HepG2 (cell line): ENCODE measurements around the gene CGB5. TPM values are rescaled to one million over a fixed set of nuclear protein-coding genes. Genes with fewer than 3 reads are reported as not detected.

Source experiments
- ARID2 ChIP-seq: sonication (generic); formaldehyde crosslinking; IDR thresholded peaks from 2 replicates; pipeline ENCODE4 v1.8.1; 2022; ENCODE audit warnings: mild to moderate bottlenecking, missing genetic modification reagents, borderline replicate concordance
- CAMTA2 ChIP-seq: sonication (generic); formaldehyde crosslinking; IDR thresholded peaks from 2 replicates; pipeline ENCODE4 v1.4.0; 2020; ENCODE audit warnings: mild to moderate bottlenecking, missing genetic modification reagents, borderline replicate concordance
- JUN ChIP-seq: sonication (generic); formaldehyde crosslinking; IDR thresholded peaks from 2 replicates; pipeline ENCODE4 v1.4.0; 2020; ENCODE audit warnings: mild to moderate bottlenecking, missing genetic modification reagents
- NFKBIZ ChIP-seq: IDR thresholded peaks from 2 replicates; pipeline ENCODE4 v1.6.1; 2018; ENCODE audit warnings: missing genetic modification reagents, missing compliant biosample characterization
- NFYC ChIP-seq: IDR thresholded peaks from 2 replicates; pipeline ENCODE4 v1.6.1; 2016; ENCODE audit warnings: missing genetic modification reagents, missing compliant biosample characterization
- RFX3 ChIP-seq: IDR thresholded peaks from 2 replicates; pipeline ENCODE4 v1.6.1; 2016; ENCODE audit warnings: missing biosample characterization, missing genetic modification reagents
- SIN3B ChIP-seq: fragments of 150-350 bp; IDR thresholded peaks from 2 replicates; pipeline ENCODE4 v1.6.1; 2014; ENCODE audit warnings: low read length
- SNAPC4 ChIP-seq: sonication (generic); formaldehyde crosslinking; IDR thresholded peaks from 2 replicates; pipeline ENCODE4 v1.4.0; 2020; ENCODE audit warnings: mild to moderate bottlenecking, missing genetic modification reagents
- XRCC5 ChIP-seq: fragments of 200-400 bp; formaldehyde crosslinking; optimal IDR thresholded peaks from 2 replicates; pipeline ENCODE3; 2017; ENCODE audit warnings: mild to moderate bottlenecking, low read length
- ZFP90 ChIP-seq: sonication (generic); formaldehyde crosslinking; IDR thresholded peaks from 2 replicates; pipeline ENCODE4 v1.8.0; 2022; ENCODE audit warnings: missing genetic modification reagents, mild to moderate bottlenecking, inconsistent platforms, borderline replicate concordance
- ZNF264 ChIP-seq: sonication (generic); formaldehyde crosslinking; IDR thresholded peaks from 2 replicates; pipeline ENCODE4 v1.4.0; 2020; ENCODE audit warnings: missing genetic modification reagents
- ZNF275 ChIP-seq: sonication (generic); formaldehyde crosslinking; IDR thresholded peaks from 2 replicates; pipeline ENCODE4 v1.8.0; 2022; ENCODE audit warnings: missing genetic modification reagents, mild to moderate bottlenecking, inconsistent platforms, borderline replicate concordance
- ZNF382 ChIP-seq: sonication (generic); formaldehyde crosslinking; IDR thresholded peaks from 2 replicates; pipeline ENCODE4 v1.5.0; 2020; ENCODE audit warnings: missing genetic modification reagents, mild to moderate bottlenecking, borderline replicate concordance
- ZNF446 ChIP-seq: sonication (generic); formaldehyde crosslinking; IDR thresholded peaks from 2 replicates; pipeline ENCODE4 v1.5.0; 2020; ENCODE audit warnings: mild to moderate bottlenecking, missing genetic modification reagents
- ZNF768 ChIP-seq: sonication (generic); formaldehyde crosslinking; IDR thresholded peaks from 2 replicates; pipeline ENCODE4 v1.4.0; 2020; ENCODE audit warnings: missing genetic modification reagents
- ZSCAN25 ChIP-seq: sonication (generic); formaldehyde crosslinking; IDR thresholded peaks from 2 replicates; pipeline ENCODE4 v1.8.0; 2022; ENCODE audit warnings: mild to moderate bottlenecking, missing genetic modification reagents
- polyA plus RNA-seq, 8 experiments: library from polyadenylated mRNA; depleted of rRNA in 3 of 8; stranded (reverse) in 7 of 8; unstranded in 1 of 8; fragments of >200 nt; fragmentation: Illumina TruSeq in 4 of 8; extraction: Trizol in 4 of 8; gene quantifications; 2 replicates each; pipeline versions ENCODE4 v1.2.1 to v1.2.3, GENCODE V29; 2011 to 2016; ENCODE audit warnings: low read depth in 4 of 8, missing spikeins in 1 of 8, mixed read lengths in 1 of 8; ENCODE audit not compliant: insufficient read depth in 1 of 8
- total RNA-seq, 5 experiments: library from RNA; depleted of rRNA; stranded (reverse); fragments of >200 nt; fragmentation: Illumina TruSeq; extraction: Trizol; gene quantifications; 2 replicates each; pipeline ENCODE4 v1.2.3, GENCODE V29; 2016; ENCODE audit warnings: low read depth in 1 of 5
- TF ChIP-seq, protein P1 (sequence below): sonication (generic); formaldehyde crosslinking; IDR thresholded peaks from 2 replicates; pipeline ENCODE4 v1.9.0; 2021; ENCODE audit warnings: missing genetic modification reagents, mild to moderate bottlenecking, borderline replicate concordance
- TF ChIP-seq, protein P2 (sequence below): sonication (generic); formaldehyde crosslinking; IDR thresholded peaks from 2 replicates; pipeline ENCODE4 v1.4.0; 2020; ENCODE audit warnings: mild to moderate bottlenecking, missing genetic modification reagents
- TF ChIP-seq, protein P3 (sequence below): sonication (generic); formaldehyde crosslinking; IDR thresholded peaks from 2 replicates; pipeline ENCODE4 v1.4.0; 2020; ENCODE audit warnings: mild to moderate bottlenecking, missing genetic modification reagents

CGB5 gene
- total and polyA plus RNA-seq, 2 of the 13 experiments (the other 11 are each of a cell fraction or from before 2014, with no cell fraction given), result not detected

GRCh38 chr19:49085020-49085867 lies 41.6 kb downstream of the CGB5 start, which contains the start of gene SNRNP70 (continued):
- TF ChIP-seq, protein P1, sequence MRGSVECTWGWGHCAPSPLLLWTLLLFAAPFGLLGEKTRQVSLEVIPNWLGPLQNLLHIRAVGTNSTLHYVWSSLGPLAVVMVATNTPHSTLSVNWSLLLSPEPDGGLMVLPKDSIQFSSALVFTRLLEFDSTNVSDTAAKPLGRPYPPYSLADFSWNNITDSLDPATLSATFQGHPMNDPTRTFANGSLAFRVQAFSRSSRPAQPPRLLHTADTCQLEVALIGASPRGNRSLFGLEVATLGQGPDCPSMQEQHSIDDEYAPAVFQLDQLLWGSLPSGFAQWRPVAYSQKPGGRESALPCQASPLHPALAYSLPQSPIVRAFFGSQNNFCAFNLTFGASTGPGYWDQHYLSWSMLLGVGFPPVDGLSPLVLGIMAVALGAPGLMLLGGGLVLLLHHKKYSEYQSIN, result peak; percentile 93
- TF ChIP-seq RFX3 (CRISPR knock-in tag) (no peak), SIN3B (no peak), ZNF382 (CRISPR knock-in tag) (no peak), ZNF446 (CRISPR knock-in tag) (no peak), NFYC (CRISPR knock-in tag) (peak; percentile 25; the same call in 1 of the 2 replicates), ZNF768 (CRISPR knock-in tag) (peak; percentile 83), SNAPC4 (CRISPR knock-in tag) (peak; percentile 77), ZFP90 (CRISPR knock-in tag) (peak; percentile 91), ZSCAN25 (CRISPR knock-in tag) (no peak), NFKBIZ (CRISPR knock-in tag) (peak; percentile 7; the same call in 1 of the 2 replicates), ZNF275 (peak; percentile 49; the same call in 1 of the 2 replicates), CAMTA2 (CRISPR knock-in tag) (peak; percentile 97), ARID2 (no peak), XRCC5 (peak; percentile 83), JUN (peak; percentile 53; the same call in 1 of the 2 replicates), ZNF264 (CRISPR knock-in tag) (peak; percentile 68)
- TF ChIP-seq, protein P2, sequence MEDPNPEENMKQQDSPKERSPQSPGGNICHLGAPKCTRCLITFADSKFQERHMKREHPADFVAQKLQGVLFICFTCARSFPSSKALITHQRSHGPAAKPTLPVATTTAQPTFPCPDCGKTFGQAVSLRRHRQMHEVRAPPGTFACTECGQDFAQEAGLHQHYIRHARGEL (CRISPR knock-in tag), result no peak
- TF ChIP-seq, protein P3, sequence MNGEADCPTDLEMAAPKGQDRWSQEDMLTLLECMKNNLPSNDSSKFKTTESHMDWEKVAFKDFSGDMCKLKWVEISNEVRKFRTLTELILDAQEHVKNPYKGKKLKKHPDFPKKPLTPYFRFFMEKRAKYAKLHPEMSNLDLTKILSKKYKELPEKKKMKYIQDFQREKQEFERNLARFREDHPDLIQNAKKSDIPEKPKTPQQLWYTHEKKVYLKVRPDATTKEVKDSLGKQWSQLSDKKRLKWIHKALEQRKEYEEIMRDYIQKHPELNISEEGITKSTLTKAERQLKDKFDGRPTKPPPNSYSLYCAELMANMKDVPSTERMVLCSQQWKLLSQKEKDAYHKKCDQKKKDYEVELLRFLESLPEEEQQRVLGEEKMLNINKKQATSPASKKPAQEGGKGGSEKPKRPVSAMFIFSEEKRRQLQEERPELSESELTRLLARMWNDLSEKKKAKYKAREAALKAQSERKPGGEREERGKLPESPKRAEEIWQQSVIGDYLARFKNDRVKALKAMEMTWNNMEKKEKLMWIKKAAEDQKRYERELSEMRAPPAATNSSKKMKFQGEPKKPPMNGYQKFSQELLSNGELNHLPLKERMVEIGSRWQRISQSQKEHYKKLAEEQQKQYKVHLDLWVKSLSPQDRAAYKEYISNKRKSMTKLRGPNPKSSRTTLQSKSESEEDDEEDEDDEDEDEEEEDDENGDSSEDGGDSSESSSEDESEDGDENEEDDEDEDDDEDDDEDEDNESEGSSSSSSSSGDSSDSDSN (CRISPR knock-in tag), result peak; percentile 76
